ENCODE measurements around the gene MAGI2.

The MAGI2 gene

DNA sequence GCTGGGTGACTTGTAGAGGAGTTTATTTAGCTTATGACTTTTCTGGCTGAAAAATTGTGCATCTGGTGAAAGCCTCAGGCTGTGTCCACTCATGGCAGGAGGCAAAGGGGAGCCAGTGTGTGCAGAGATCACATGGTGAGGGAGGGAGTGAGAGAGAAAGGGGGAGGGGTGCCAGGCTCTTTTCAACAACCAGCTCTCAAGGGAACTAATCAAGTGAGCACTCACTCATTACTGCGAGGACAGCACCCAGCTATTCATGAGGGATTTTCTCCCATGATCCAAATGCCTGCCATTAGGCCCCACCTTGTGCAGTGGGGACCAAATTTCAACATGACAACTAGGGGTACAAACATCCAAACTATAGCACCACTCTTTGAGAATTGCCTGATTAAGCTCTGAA is 590.2 kb downstream of the MAGI2 start:
- H3K27ac ChIP-seq (ENCODE audit: poor library complexity, severe bottlenecking): no peak overlapping the region
- TF ChIP-seq, protein P1, sequence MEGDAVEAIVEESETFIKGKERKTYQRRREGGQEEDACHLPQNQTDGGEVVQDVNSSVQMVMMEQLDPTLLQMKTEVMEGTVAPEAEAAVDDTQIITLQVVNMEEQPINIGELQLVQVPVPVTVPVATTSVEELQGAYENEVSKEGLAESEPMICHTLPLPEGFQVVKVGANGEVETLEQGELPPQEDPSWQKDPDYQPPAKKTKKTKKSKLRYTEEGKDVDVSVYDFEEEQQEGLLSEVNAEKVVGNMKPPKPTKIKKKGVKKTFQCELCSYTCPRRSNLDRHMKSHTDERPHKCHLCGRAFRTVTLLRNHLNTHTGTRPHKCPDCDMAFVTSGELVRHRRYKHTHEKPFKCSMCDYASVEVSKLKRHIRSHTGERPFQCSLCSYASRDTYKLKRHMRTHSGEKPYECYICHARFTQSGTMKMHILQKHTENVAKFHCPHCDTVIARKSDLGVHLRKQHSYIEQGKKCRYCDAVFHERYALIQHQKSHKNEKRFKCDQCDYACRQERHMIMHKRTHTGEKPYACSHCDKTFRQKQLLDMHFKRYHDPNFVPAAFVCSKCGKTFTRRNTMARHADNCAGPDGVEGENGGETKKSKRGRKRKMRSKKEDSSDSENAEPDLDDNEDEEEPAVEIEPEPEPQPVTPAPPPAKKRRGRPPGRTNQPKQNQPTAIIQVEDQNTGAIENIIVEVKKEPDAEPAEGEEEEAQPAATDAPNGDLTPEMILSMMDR (IDR thresholded peaks at IDR 0.05; ENCODE audit: poor library complexity, severe bottlenecking): no peak
- H3K27me3 ChIP-seq (ENCODE audit: insufficient read depth, poor library complexity, severe bottlenecking): no peaks in the 10 kb centered on the region
- no peak for DNase-seq (ENCODE audit: low spot score)
- no peaks in the 10 kb centered on the region for H3K4me1 ChIP-seq (ENCODE audit: insufficient read depth, poor library complexity, severe bottlenecking)
- no peak overlapping the region for H3K4me3 ChIP-seq (ENCODE audit: severe bottlenecking)
- no peak for ATAC-seq (ENCODE audit: low read depth)
- H3K9me3 ChIP-seq (ENCODE audit: severe bottlenecking): no peaks in the 10 kb centered on the region
- H3K36me3 ChIP-seq (ENCODE audit: low read depth): no peaks in the 10 kb centered on the region

DNA sequence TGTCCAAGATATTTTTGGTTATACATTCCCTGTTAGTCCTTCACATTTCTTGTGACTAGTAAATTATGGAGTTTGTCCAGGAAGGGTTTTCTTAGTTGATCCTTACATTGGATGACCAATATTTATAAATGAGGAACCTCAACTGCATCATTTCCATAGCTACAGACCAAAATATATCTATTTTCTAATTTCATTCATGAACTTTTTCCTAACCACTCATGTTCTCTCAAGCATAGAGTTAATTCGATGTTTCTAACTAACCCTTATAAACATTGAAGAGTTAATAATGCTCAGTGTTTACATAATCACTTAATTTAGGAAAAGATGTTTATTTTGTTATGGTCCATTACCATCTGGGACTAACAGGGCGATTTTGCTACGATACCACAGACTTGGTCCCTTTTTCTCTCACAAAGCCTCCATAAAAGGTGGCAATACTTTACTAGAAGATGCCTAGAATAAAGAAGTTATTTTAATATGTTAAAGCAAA is 591.0 kb downstream of the MAGI2 start:
- Histone ChIP-seq H3K4me3 (ENCODE audit: severe bottlenecking) (no peak overlapping the region), H3K36me3 (ENCODE audit: low read depth) (no peaks in the 10 kb centered on the region), H3K27ac (ENCODE audit: poor library complexity, severe bottlenecking) (no peak overlapping the region), H3K4me1 (ENCODE audit: insufficient read depth, poor library complexity, severe bottlenecking) (no peaks in the 10 kb centered on the region), H3K27me3 (ENCODE audit: insufficient read depth, poor library complexity, severe bottlenecking) (no peaks in the 10 kb centered on the region), H3K9me3 (ENCODE audit: severe bottlenecking) (no peaks in the 10 kb centered on the region)
- no peak for ATAC-seq (ENCODE audit: low read depth)
- TF ChIP-seq, protein P1 (IDR thresholded peaks at IDR 0.05; ENCODE audit: poor library complexity, severe bottlenecking): no peak
- no peak for DNase-seq (ENCODE audit: low spot score)

DNA sequence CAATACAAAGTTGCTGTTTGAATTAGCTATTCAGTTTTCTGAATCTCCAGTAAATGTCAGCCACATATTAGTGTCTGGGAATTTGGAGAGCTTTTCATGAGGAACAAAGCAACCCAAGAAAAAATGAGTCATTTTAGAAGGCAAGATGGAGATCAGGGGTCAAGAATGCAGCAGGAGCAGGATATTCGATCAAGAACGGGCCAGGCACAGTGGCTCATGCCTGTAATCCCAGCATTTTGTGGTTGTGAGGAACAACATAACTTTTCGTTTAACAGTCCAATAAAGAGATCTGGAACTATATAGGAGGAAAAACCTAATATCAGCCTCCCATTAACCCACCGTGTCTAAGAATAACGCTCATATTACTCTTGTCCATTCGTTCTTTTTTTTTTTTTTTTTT is 600.5 kb downstream of the MAGI2 start:
- DNase-seq (ENCODE audit: low spot score): no peak
- Histone ChIP-seq H3K27me3 (ENCODE audit: insufficient read depth, poor library complexity, severe bottlenecking) (peaks cover 4% of the 10 kb centered on the region), H3K4me3 (ENCODE audit: severe bottlenecking) (no peak overlapping the region), H3K36me3 (ENCODE audit: low read depth) (no peaks in the 10 kb centered on the region), H3K27ac (ENCODE audit: poor library complexity, severe bottlenecking) (no peak overlapping the region), H3K4me1 (ENCODE audit: insufficient read depth, poor library complexity, severe bottlenecking) (no peaks in the 10 kb centered on the region), H3K9me3 (ENCODE audit: severe bottlenecking) (no peaks in the 10 kb centered on the region)
- TF ChIP-seq, protein P1 (IDR thresholded peaks at IDR 0.05; ENCODE audit: poor library complexity, severe bottlenecking): no peak
- no peak for ATAC-seq (ENCODE audit: low read depth)

DNA sequence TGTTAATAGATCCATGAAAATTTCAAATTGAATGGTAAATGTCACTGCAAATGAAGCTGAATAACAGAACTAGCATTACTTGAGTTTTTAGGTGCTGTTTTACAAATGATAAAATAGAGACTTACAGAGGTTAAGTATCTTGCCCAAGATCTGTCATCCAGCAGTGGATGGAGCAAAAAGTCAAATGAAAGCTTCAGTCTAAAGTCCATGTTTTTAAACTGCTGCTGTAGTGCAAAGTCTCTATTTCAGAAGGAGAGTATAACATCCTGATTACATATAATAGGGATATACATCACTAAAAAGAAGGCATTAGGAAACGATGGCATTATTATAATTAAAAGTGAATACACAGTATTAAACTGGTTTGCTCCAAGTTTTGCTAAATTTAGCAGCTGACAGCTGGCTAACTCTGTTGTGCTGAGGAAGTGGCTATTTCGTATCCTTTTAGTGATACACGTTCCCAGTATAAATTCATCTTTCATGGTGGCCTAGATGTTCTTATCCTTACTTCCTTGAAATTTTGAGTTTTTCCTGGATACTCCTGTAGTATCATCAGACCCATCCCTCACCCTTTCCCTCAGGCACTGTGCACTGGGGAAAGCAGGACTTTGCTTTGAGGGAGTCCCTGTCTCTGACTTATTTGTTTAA is 603.2 kb downstream of the MAGI2 start:
- no peaks in the 10 kb centered on the region for H3K9me3 ChIP-seq (ENCODE audit: severe bottlenecking)
- ATAC-seq (ENCODE audit: low read depth): no peak
- TF ChIP-seq, protein P1 (IDR thresholded peaks at IDR 0.05; ENCODE audit: poor library complexity, severe bottlenecking): no peak
- no peaks in the 10 kb centered on the region for H3K36me3 ChIP-seq (ENCODE audit: low read depth)
- no peaks in the 10 kb centered on the region for H3K4me1 ChIP-seq (ENCODE audit: insufficient read depth, poor library complexity, severe bottlenecking)
- no peak overlapping the region for H3K4me3 ChIP-seq (ENCODE audit: severe bottlenecking)
- no peak for DNase-seq (ENCODE audit: low spot score)
- H3K27me3 ChIP-seq (ENCODE audit: insufficient read depth, poor library complexity, severe bottlenecking): peaks cover 4% of the 10 kb centered on the region
- H3K27ac ChIP-seq (ENCODE audit: poor library complexity, severe bottlenecking): no peak overlapping the region

DNA sequence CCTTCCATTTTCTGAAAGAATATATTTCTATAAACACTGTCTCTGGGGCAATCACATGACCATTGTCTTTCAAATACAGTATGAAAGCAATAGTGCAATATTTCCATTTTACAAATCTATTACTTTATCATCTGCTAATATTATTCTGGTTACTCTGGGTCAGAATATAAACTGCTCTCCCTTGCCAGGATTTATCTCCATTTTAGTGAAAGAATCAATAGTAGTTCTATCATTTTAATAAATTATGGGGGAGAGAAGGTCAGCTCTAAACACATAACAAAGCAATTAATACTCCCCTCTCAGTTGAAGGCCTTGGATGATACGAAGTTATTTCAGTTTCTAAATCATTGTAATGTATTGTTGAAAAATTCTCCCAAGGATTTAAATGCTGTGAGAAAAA is 608.3 kb downstream of the MAGI2 start:
- TF ChIP-seq, protein P1 (IDR thresholded peaks at IDR 0.05; ENCODE audit: poor library complexity, severe bottlenecking): no peak
- no peak for ATAC-seq (ENCODE audit: low read depth)

More for the DNA sequence above, 608.3 kb downstream of the MAGI2 start:
- DNase-seq (ENCODE audit: low spot score): no peak
- no peak overlapping the region for H3K27ac ChIP-seq (ENCODE audit: poor library complexity, severe bottlenecking)
- H3K9me3 ChIP-seq (ENCODE audit: severe bottlenecking): peaks cover 3% of the 10 kb centered on the region
- no peaks in the 10 kb centered on the region for H3K4me1 ChIP-seq (ENCODE audit: insufficient read depth, poor library complexity, severe bottlenecking)
- no peaks in the 10 kb centered on the region for H3K36me3 ChIP-seq (ENCODE audit: low read depth)
- peaks cover 3% of the 10 kb centered on the region for H3K27me3 ChIP-seq (ENCODE audit: insufficient read depth, poor library complexity, severe bottlenecking)
- H3K4me3 ChIP-seq (ENCODE audit: severe bottlenecking): no peak overlapping the region
